GM19238 (cell line): ENCODE data around the gene RNF212.

Source experiments
- DNase-seq: peaks from one replicate; pipeline ENCODE4 v3.0.0; 2011; ENCODE audit warnings: low spot score; ENCODE audit not compliant: insufficient read length

The RNF212 gene

GRCh38 chr4:1036976-1037810 is 76.2 kb downstream of the RNF212 start:
- no peak for DNase-seq

GRCh38 chr4:1036095-1036494 is 77.3 kb downstream of the RNF212 start:
- DNase-seq, result no peak

GRCh38 chr4:1035510-1035909 is 77.9 kb downstream of the RNF212 start:
- DNase-seq, result no peak

- DNase-seq, result no peak
Measured at GRCh38 chr4:1033840-1034551, 79.4 kb downstream of the RNF212 start.

- DNase-seq, result no peak
Measured at GRCh38 chr4:1032861-1033260, 80.5 kb downstream of the RNF212 start.

GRCh38 chr4:1031956-1032795 is 81.2 kb downstream of the RNF212 start:
- no peak for DNase-seq

- DNase-seq, result no peak
Measured at GRCh38 chr4:1031346-1031745, 82.0 kb downstream of the RNF212 start.

GRCh38 chr4:1030559-1030958 is 82.8 kb downstream of the RNF212 start:
- DNase-seq, result no peak

- no peak for DNase-seq
Measured at GRCh38 chr4:1030031-1030430, 83.3 kb downstream of the RNF212 start.

- no peak for DNase-seq
Measured at GRCh38 chr4:1029529-1029928, 83.8 kb downstream of the RNF212 start.

GRCh38 chr4:1028574-1029220 is 84.7 kb downstream of the RNF212 start:
- no peak for DNase-seq

- no peak for DNase-seq
Measured at GRCh38 chr4:1027915-1028238, 85.5 kb downstream of the RNF212 start.

GRCh38 chr4:1027219-1027914 is 86.0 kb downstream of the RNF212 start:
- DNase-seq, result no peak

GRCh38 chr4:1026115-1026514 is 87.2 kb downstream of the RNF212 start:
- DNase-seq, result peak; percentile 81

GRCh38 chr4:1024882-1025545 is 88.3 kb downstream of the RNF212 start:
- DNase-seq, result no peak

GRCh38 chr4:1023895-1024740 is 89.2 kb downstream of the RNF212 start:
- DNase-seq, result no peak

- no peak for DNase-seq
Measured at GRCh38 chr4:1023075-1023640, 90.2 kb downstream of the RNF212 start.

- no peak for DNase-seq
Measured at GRCh38 chr4:1022739-1023066, 90.7 kb downstream of the RNF212 start.

- DNase-seq, result no peak
Measured at GRCh38 chr4:1022051-1022738, 91.2 kb downstream of the RNF212 start.
